B cell (primary cell): ENCODE measurements around the gene PANK2. TPM values are rescaled to one million over a fixed set of nuclear protein-coding genes. Genes with fewer than 3 reads are reported as not detected.

Experiments
- ATAC-seq: fragments of 200-7000 bp; cut with Tn5 transposase; one replicate; pipeline ENCODE4 v1.10.0; 2021; ENCODE audit warnings: low read depth, mild to moderate bottlenecking, moderate number of reproducible peaks, moderate library complexity
- CTCF ChIA-PET: fragments of 350-600 bp; sonication (Branson Sonifier 250); formaldehyde crosslinking; loops from one replicate; lab custom pipeline; 2021; ENCODE audit warnings: antibody characterized with exemption, inconsistent platforms; lab: Charles Lee
- POLR2A ChIA-PET: fragments of 350-600 bp; sonication (Branson Sonifier 250); formaldehyde crosslinking; loops from one replicate; lab custom pipeline; 2021; ENCODE audit warnings: antibody characterized with exemption; lab: Charles Lee
- DNase-seq: peaks from one replicate; pipeline ENCODE4 v3.0.0; 2013
- H2AFZ ChIP-seq: 2 replicates; pipeline ENCODE4 v1.6.1; 2012; ENCODE audit warnings: mild to moderate bottlenecking, low read depth, low read length; ENCODE audit not compliant: insufficient read depth, poor library complexity, severe bottlenecking
- H3K27ac ChIP-seq, 2 donors: 1 replicate in 1 of 2; 2 replicates in 1 of 2; pipeline ENCODE4 v1.5.1; 2012 to 2013; ENCODE audit warnings: low read length in 2 of 2, mild to moderate bottlenecking in 2 of 2, moderate library complexity in 1 of 2
- H3K27me3 ChIP-seq, 4 experiments: fragments of 200-600 bp in 1 of 4; sonication (generic) in 1 of 4; replicated peaks in 1 of 4; 1 replicate in 2 of 4; 2 replicates in 2 of 4; pipeline versions ENCODE4 v1.6.1 to v1.7.0; 2013 to 2016; ENCODE audit warnings: low read length in 3 of 4, mild to moderate bottlenecking in 2 of 4, mixed read lengths in 1 of 4, moderate library complexity in 1 of 4; ENCODE audit not compliant: insufficient read depth in 4 of 4, control insufficient read depth in 3 of 4; ENCODE audit errors: control extremely low read depth in 1 of 4
- H3K36me3 ChIP-seq, 2 experiments: replicated peaks in 1 of 2; 1 replicate in 1 of 2; 2 replicates in 1 of 2; pipeline versions ENCODE4 v1.6.1 to v1.7.1; 2013; ENCODE audit warnings: low read length in 1 of 2; ENCODE audit not compliant: insufficient read depth in 2 of 2, control insufficient read depth in 1 of 2; ENCODE audit errors: control extremely low read depth in 1 of 2, extremely low read depth in 1 of 2
- H3K4me1 ChIP-seq, 2 donors: fragments of 200-600 bp in 1 of 2; sonication (generic) in 1 of 2; 1 replicate in 1 of 2; 2 replicates in 1 of 2; pipeline versions ENCODE4 v1.5.1 to v1.6.1; 2013 to 2017; ENCODE audit warnings: low read length in 2 of 2; ENCODE audit not compliant: control insufficient read depth in 2 of 2, insufficient read depth in 2 of 2
- H3K4me2 ChIP-seq: replicated peaks from 2 replicates; pipeline ENCODE3; 2012; ENCODE audit warnings: mild to moderate bottlenecking, low read depth, low read length; ENCODE audit not compliant: poor library complexity, severe bottlenecking
- H3K4me3 ChIP-seq, 5 experiments: fragments of 200-600 bp in 1 of 5; sonication (generic) in 1 of 5; 1 replicate in 3 of 5; 2 replicates in 2 of 5; pipeline versions ENCODE4 v1.5.1 to v1.7.0; 2011 to 2016; ENCODE audit warnings: low read length in 4 of 5, mild to moderate bottlenecking in 4 of 5, low read depth in 2 of 5, control low read depth in 1 of 5, moderate library complexity in 1 of 5; ENCODE audit not compliant: insufficient read depth in 1 of 5; ENCODE audit errors: control extremely low read depth in 1 of 5, extremely low read depth in 1 of 5
- H3K79me2 ChIP-seq: fragments of 200-600 bp; sonication (generic); one replicate; pipeline ENCODE4 v1.6.0; 2016; ENCODE audit warnings: low read length; ENCODE audit not compliant: control insufficient read depth, insufficient read depth
- H3K9ac ChIP-seq: fragments of 200-600 bp; sonication (generic); 2 replicates; pipeline ENCODE4 v1.6.1; 2017; ENCODE audit warnings: mild to moderate bottlenecking, low read length, moderate library complexity
- H3K9me3 ChIP-seq, 3 donors: one replicate each; pipeline versions ENCODE4 v1.6.1 to v1.7.1; 2013; ENCODE audit warnings: low read length in 2 of 3; ENCODE audit not compliant: control insufficient read depth in 2 of 3, insufficient read depth in 1 of 3; ENCODE audit errors: control extremely low read depth in 1 of 3
- H4K20me1 ChIP-seq: 2 replicates; pipeline ENCODE4 v1.6.0; 2012; ENCODE audit warnings: mild to moderate bottlenecking, low read length; ENCODE audit not compliant: insufficient read depth, control insufficient read depth, poor library complexity, severe bottlenecking
- H3K27ac Mint-ChIP-seq: one replicate; pipeline ENCODE4 v1.8.0; 2021; ENCODE audit warnings: mixed read lengths
- H3K27me3 Mint-ChIP-seq: one replicate; pipeline ENCODE4 v1.8.0; 2021; ENCODE audit warnings: mixed read lengths
- H3K4me1 Mint-ChIP-seq: one replicate; pipeline ENCODE4 v1.8.0; 2021; ENCODE audit warnings: mixed read lengths
- H3K4me3 Mint-ChIP-seq: one replicate; pipeline ENCODE4 v1.8.0; 2021; ENCODE audit warnings: mixed read lengths
- H3K9me3 Mint-ChIP-seq: one replicate; pipeline ENCODE4 v1.8.0; 2022; ENCODE audit warnings: mixed read lengths; ENCODE audit not compliant: insufficient read depth
- EZH2 ChIP-seq: IDR thresholded peaks from 2 replicates; pipeline ENCODE4 v1.6.1; 2012; ENCODE audit warnings: borderline replicate concordance, low read depth, mild to moderate bottlenecking, moderate library complexity, low read length; ENCODE audit not compliant: insufficient read depth, poor library complexity, severe bottlenecking
- WGBS: methylation state at CpG from one replicate; pipeline ENCODE4 v1.1.5; 2013; ENCODE audit warnings: missing lambda C conversion rate; ENCODE audit not compliant: insufficient coverage; 5-methylcytosine and 5-hydroxymethylcytosine counted together
- intact Hi-C: fragments of 100-400 bp; cut with micrococcal nuclease; formaldehyde crosslinking; loops from one replicate; pipeline ENCODE4 v1.10.0; 2022
- polyA plus RNA-seq: library from polyadenylated mRNA; depleted of rRNA; stranded (reverse); fragments of >200 nt; gene quantifications from 2 replicates; pipeline ENCODE4 v1.2.3, GENCODE V29; 2012
- total RNA-seq, 2 donors: library from RNA; stranded (reverse); fragments of 120-200 nt in 1 of 2; gene quantifications; 1 replicate in 1 of 2; 2 replicates in 1 of 2; pipeline versions ENCODE4 v1.2.3 to v1.2.4, GENCODE V29; 2013 to 2022
- TF ChIP-seq, protein P1 (sequence below): fragments of 200-600 bp; IDR thresholded peaks from one replicate; pipeline ENCODE4 v1.8.0; 2022; ENCODE audit warnings: antibody characterized with exemption, mild to moderate bottlenecking

PANK2 gene
- total and polyA plus RNA-seq, 2 donors (not counting 1 experiment from before 2014, with no cell fraction given), result 20.5 to 63.3 TPM

DNA sequence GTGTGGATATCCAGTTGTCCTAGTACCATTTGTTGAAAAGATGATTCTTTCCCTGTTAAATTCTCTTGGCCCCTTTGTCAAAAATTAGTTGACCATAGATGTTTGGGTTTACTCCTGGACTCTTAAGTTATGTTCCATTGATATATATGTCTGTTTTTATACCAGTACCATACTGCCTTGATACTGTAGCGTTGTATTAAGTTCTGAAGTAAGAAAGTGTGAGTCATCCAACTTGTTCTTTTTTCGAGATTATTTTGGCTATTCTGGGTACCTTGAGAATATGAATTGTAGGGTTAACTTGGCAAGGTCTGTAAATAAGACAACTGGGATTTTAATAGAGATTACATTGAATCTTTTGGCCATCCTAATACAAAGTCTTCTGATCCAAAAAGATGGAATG is 26.5 kb downstream of the PANK2 start:
- peaks cover 60% of the 10 kb centered on the region for H3K79me2 ChIP-seq
- 83% methylated on average over 1 of the region's 2 CpGs for WGBS
- no peak for DNase-seq
- H3K27me3 Mint-ChIP-seq, result no peaks in the 10 kb centered on the region
- no peak overlapping the region for H3K27ac Mint-ChIP-seq
- H3K27me3 ChIP-seq, result no peaks in the 10 kb centered on the region
- no peak overlapping the region for H3K4me2 ChIP-seq
- no peak overlapping the region for H3K4me3 ChIP-seq
- H3K9ac ChIP-seq, result no peak overlapping the region
- peaks cover 42% of the 10 kb centered on the region for H4K20me1 ChIP-seq
- no peaks in the 10 kb centered on the region for H3K9me3 ChIP-seq
- intact Hi-C loops, result no loop called here
- H3K4me3 Mint-ChIP-seq, result no peak overlapping the region
- no peak for ATAC-seq
- H2AFZ ChIP-seq, result no peak overlapping the region
- H3K36me3 ChIP-seq, result peaks cover 6 to 81% of the 10 kb centered on the region in 2 experiments
- POLR2A ChIA-PET, result no interaction called here
- TF ChIP-seq EZH2, result no peak
- TF ChIP-seq, protein P1, sequence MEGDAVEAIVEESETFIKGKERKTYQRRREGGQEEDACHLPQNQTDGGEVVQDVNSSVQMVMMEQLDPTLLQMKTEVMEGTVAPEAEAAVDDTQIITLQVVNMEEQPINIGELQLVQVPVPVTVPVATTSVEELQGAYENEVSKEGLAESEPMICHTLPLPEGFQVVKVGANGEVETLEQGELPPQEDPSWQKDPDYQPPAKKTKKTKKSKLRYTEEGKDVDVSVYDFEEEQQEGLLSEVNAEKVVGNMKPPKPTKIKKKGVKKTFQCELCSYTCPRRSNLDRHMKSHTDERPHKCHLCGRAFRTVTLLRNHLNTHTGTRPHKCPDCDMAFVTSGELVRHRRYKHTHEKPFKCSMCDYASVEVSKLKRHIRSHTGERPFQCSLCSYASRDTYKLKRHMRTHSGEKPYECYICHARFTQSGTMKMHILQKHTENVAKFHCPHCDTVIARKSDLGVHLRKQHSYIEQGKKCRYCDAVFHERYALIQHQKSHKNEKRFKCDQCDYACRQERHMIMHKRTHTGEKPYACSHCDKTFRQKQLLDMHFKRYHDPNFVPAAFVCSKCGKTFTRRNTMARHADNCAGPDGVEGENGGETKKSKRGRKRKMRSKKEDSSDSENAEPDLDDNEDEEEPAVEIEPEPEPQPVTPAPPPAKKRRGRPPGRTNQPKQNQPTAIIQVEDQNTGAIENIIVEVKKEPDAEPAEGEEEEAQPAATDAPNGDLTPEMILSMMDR, result no peak
- no peak overlapping the region for H3K27ac ChIP-seq
- no peaks in the 10 kb centered on the region for H3K4me1 ChIP-seq
- no peaks in the 10 kb centered on the region for H3K9me3 Mint-ChIP-seq
- peaks cover 9% of the 10 kb centered on the region for H3K4me1 Mint-ChIP-seq
- CTCF ChIA-PET, result interaction anchor here (0.6 kb wide), 1 partner anchor 20 kb away, joined by 3 read pairs; no protein-coding TSS in a partner anchor

GRCh38 chr20:3916364-3916763 is 27.2 kb downstream of the PANK2 start:
- H3K79me2 ChIP-seq, result peaks cover 54% of the 10 kb centered on the region
- H3K9ac ChIP-seq, result no peak overlapping the region
- peaks cover 9% of the 10 kb centered on the region for H3K4me1 Mint-ChIP-seq
- 81% methylated on average over 2 of the region's 2 CpGs for WGBS
- H3K36me3 ChIP-seq, result peaks cover 3 to 77% of the 10 kb centered on the region in 2 experiments
- peaks cover 35% of the 10 kb centered on the region for H4K20me1 ChIP-seq
- no peak overlapping the region for H2AFZ ChIP-seq
- no peak overlapping the region for H3K4me2 ChIP-seq
- H3K27ac ChIP-seq, result no peak overlapping the region
- ATAC-seq, result no peak
- H3K9me3 ChIP-seq, result no peaks in the 10 kb centered on the region
- H3K4me3 Mint-ChIP-seq, result no peak overlapping the region
- H3K4me3 ChIP-seq, result no peak overlapping the region
- no peaks in the 10 kb centered on the region for H3K9me3 Mint-ChIP-seq
- TF ChIP-seq, protein P1, result no peak
- no peak for TF ChIP-seq EZH2
- ChIA-PET POLR2A (no interaction called here), CTCF (interaction anchor here (0.9 to 1.5 kb wide), 2 partner anchors 29 to 169 kb away, joined by 3 read pairs; no protein-coding TSS in a partner anchor)
- H3K4me1 ChIP-seq, result no peaks in the 10 kb centered on the region
- intact Hi-C loops, result no loop called here
- no peaks in the 10 kb centered on the region for H3K27me3 ChIP-seq
- no peak overlapping the region for H3K27ac Mint-ChIP-seq
- no peak for DNase-seq
- H3K27me3 Mint-ChIP-seq, result no peaks in the 10 kb centered on the region
